Measurements from ENCODE around the gene SEM1.
"Not testable (repeated sequence)": the region's sequence is repeated elsewhere in the genome, so short reads cannot be mapped to it uniquely, and the experiment has no call there.

The SEM1 gene

GRCh38 chr7:96701258-96701657 is 8.4 kb downstream of the SEM1 start:
- DNase-seq (ENCODE audit: low read depth), result no peak

DNA sequence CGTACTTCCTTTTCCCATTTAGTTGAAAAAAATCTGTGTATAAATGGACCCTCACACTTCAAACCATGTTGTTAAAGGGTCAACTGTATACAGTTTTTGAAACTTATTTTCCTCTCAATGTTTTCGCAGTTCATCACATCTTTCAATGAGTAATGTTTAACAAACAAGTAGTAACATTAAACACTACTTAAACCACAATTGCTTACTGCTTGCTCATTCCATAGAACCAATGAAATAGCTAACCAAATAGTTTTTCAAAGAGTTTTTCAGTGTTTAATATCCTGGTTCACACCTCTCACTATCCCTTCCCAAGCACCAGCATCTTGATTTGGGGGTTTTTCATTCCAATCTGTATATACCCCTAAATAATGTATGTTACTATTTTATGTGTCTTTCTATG is 9.1 kb downstream of the SEM1 start:
- DNase-seq (ENCODE audit: low read depth), result no peak

DNA sequence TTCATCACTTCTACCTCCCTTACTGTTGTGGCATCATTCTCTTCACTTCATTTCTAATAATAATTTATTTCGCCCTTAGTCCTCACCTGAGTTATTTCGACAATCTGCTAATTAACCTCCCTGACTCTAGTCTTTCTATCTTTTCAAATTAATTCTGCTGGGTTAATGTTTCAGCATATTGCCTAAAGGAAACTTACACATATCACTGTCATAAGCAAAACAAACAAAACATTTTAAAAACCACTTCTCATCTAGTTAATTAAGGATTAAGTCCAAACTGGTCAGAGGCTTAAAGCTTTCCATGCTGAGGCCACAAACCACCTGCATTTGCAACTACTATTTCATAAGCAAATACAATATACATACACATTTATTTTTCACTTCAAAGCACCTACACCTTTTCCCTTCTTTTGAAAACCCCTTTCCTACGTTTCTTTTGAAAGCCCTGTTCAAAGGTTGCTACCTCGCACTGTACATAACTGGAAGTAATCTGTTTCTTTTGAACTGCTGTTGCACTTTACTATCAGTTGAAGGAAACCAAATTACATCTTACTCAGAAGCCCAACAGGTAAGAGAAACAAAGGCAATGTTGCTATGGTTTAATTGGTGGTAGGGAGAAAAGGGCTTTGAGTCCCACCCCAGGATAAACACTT is 10.3 kb downstream of the SEM1 start:
- DNase-seq (ENCODE audit: low read depth), result no peak

- DNase-seq (ENCODE audit: low read depth), result not testable (repeated sequence)
These were observed 11.2 kb downstream of the SEM1 start for GRCh38 chr7:96698449-96698848.

DNA sequence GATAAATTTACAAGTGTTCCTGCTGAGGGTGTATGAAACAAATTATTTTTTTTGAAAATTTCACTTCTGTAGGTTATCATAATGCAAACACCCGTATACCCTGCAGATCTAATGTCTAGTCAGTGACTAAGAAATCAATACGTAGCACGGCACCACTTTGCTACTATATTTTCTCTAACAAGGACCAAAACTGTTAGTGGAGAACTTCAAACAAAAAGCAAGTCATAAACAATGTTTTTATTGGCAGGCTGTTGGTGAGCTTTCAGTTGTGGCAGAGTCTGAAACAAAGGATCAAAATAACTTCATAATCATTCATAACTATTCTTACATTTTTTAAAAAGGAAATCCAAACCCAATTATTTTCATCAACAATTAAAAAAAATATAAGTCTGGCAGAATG is 11.8 kb downstream of the SEM1 start:
- DNase-seq (ENCODE audit: low read depth), result no peak

GRCh38 chr7:96695581-96695980 is 14.1 kb downstream of the SEM1 start:
- no peak for DNase-seq (ENCODE audit: low read depth)

DNA sequence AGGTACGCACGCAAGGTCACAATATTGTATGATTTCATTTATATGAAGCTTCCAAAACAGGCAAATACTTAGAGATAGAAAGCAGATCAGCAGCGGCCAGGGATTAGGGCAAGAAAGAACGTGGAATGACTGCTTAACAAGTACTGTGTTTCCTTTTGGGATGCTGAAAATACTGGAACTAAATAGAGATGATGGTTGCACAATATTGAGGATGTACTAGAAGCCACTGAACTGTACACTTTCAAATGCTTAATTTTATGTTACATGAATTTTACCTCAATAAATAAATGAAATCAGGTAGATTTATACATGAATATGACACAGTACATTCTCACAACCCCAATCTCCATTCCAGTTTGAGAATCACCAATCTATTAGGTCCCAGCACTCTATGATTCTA is 15.6 kb downstream of the SEM1 start:
- DNase-seq (ENCODE audit: low read depth), result no peak

DNA sequence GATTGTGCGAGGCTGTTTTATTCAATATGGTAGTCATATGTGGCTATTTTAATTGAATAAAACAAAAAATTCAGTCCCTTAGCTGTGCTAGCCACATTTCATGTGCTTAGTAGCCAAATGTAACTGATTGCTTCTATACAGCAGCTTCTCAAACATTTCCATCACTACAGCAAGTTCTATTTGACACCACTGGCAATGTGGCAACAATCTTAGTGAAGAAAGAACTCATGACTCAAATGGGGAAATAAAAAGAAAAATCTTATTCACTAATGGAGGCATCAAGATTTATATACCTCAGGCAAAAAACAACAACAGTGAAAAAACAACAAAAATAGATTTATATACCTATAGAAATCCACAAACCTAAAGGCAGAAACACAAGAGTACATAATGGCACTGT is 17.9 kb downstream of the SEM1 start:
- no peak for DNase-seq (ENCODE audit: low read depth)

DNA sequence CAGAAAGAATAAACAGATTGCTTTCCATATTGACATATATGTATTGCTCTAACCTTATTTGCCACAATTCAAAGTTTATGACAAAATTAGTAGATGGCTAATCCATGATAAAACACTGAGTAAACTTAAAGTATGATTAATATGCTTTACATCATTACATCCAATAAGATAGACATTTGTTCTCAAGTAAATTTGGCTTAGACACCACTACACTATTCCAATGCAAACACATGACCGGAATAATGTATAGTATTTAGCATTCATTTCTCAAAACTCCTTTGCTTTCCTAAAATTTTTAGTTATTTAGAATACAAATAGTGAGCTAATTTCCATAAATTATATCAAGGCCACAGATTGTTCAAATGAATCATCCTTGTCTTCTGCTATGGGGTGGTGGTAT is 20.2 kb downstream of the SEM1 start:
- no peak for DNase-seq (ENCODE audit: low read depth)

GRCh38 chr7:96686305-96686704 is 23.3 kb downstream of the SEM1 start:
- no peak for DNase-seq (ENCODE audit: low read depth)

- no peak for DNase-seq (ENCODE audit: low read depth)
These were observed 23.9 kb downstream of the SEM1 start for GRCh38 chr7:96685755-96686154.

DNA sequence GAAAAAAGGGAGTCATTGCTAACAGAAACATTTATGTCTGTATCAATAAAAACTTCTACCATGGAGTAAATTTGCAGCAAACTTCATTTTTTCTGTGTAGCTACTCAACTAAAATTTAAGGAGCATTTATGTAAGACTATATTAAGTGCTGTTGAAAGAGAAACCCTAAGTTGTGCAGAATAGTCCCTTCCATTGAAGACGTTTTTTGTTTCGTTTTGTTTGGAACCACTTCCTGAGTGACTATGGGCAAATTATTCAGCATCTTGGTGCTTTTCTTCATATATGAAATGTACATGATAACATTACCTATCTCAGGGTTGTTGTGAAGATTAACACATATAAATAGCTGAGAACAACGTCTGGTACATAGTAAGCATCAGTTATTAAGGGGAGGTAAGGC is 24.3 kb downstream of the SEM1 start:
- no peak for DNase-seq (ENCODE audit: low read depth)

DNA sequence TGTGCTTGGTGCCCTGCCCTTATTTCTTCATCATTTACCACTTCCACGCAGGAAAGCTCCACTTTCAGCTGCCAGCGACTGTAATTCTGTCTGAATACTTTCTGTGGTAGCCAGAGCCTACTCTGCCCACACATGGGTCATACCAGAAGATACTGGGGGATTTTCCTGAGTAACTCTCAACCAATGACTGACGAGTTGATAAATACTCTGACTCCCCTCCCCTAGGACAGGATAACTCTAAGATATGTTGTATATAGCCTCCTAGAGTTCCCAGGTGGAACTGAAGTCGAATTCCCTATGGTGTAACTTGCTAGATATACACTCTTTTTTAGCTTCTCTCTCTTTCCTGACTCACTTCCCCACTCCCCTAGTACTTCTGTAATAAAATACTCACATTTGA is 29.8 kb downstream of the SEM1 start:
- DNase-seq (ENCODE audit: low read depth), result no peak

DNA sequence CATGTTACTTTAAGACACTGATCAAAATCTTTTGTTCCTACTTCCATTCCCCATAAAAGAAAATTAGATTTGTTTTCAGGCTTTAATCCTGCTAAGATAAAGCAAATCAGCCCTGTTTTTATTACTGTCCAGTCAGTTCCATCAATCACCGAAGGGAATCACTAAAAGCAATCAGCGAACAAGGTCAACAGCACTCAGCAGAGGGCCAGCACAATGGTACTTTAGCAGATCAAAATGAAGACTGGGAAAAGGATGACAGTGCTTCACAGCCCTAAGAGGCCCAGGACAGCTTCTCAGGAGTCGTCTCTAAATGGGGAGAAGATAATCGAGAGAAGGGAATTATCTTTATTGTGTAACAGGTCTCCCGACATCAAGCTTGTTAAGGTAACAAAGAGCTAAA is 32.7 kb downstream of the SEM1 start:
- DNase-seq (ENCODE audit: low read depth), result no peak

GRCh38 chr7:96675548-96675947 is 34.1 kb downstream of the SEM1 start:
- no peak for DNase-seq (ENCODE audit: low read depth)

DNA sequence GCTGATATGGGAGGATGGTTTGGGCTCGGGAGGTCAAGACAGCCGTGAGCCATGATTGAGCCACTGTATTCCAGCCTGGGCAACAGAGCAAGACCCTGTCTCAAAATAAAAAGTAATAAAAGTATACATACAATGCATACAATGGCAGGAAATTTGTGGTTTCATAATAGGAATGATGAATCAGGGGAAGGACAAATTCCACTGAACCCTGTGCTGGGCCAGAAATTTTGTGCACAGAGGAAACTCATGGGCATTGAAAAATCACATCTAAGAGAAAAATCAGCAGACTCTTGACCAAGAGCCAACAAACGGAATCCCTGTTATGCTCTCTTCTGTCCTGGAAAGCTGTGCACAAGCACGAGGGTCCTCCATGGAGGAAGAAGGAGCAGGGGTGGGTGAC is 35.1 kb downstream of the SEM1 start:
- no peak for DNase-seq (ENCODE audit: low read depth)

GRCh38 chr7:96671854-96672253 is 37.8 kb downstream of the SEM1 start:
- DNase-seq (ENCODE audit: low read depth), result no peak

GRCh38 chr7:96670338-96671289 is 39.0 kb downstream of the SEM1 start:
- DNase-seq (ENCODE audit: low read depth), result no peak

DNA sequence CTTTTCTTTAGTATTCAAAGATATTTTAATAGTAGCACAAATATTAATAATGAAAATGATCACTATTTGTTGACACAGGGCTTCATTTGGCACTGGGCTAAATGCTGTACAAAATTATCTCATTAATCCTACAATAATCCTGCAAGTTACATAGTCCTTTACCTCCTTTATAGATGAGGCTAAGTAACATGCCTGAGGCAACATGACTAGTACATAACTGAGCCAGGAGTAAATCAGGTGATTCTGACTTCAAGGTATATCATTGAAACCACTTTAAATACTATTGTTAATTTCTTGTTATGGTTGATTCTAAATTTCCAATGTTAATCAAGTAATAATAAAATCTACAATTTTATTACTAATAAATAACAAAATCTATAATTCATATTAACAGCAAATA is 39.8 kb downstream of the SEM1 start:
- DNase-seq (ENCODE audit: low read depth), result no peak

- no peak for DNase-seq (ENCODE audit: low read depth)
These were observed 42.6 kb downstream of the SEM1 start for GRCh38 chr7:96667026-96667425.

- DNase-seq (ENCODE audit: low read depth), result no peak
These were observed 44.0 kb downstream of the SEM1 start for GRCh38 chr7:96665689-96666088.

- DNase-seq (ENCODE audit: low read depth), result no peak
These were observed 44.9 kb downstream of the SEM1 start for GRCh38 chr7:96664793-96665192.

GRCh38 chr7:96663871-96664445 is 45.7 kb downstream of the SEM1 start:
- DNase-seq (ENCODE audit: low read depth), result no peak

All from activated T-cell treated with anti-CD3 and anti-CD28 coated beads for 48 hours (primary cell).